ENCODE measurements around the gene PZP. TPM values are rescaled to one million over a fixed set of nuclear protein-coding genes. Genes with fewer than 3 reads are reported as not detected.
"Not testable (repeated sequence)": the region's sequence is repeated elsewhere in the genome, so short reads cannot be mapped to it uniquely, and the experiment has no call there.

The PZP gene
- total RNA-seq, 1 donor from 2014 or later = 0.36 TPM

GRCh38 chr12:9184276-9184675 lies 23.9 kb downstream of the PZP start:
- no peak for DNase-seq
- Histone ChIP-seq H3K4me1 (no peaks in the 10 kb centered on the region), H3K4me3 (no peak overlapping the region), H3K9me3 (replicated peaks) (no peaks in the 10 kb centered on the region), H3K27ac (replicated peaks) (no peak overlapping the region), H3K27me3 (ENCODE audit: low read depth) (no peaks in the 10 kb centered on the region), H3K36me3 (no peaks in the 10 kb centered on the region)
- intact Hi-C loops (cut with micrococcal nuclease) = no loop called here
- no peak for TF ChIP-seq CTCF (IDR thresholded peaks at IDR 0.05; ENCODE audit: borderline replicate concordance)

GRCh38 chr12:9180810-9181209 lies 27.4 kb downstream of the PZP start:
- Histone ChIP-seq H3K4me1 (no peaks in the 10 kb centered on the region), H3K9me3 (replicated peaks) (peaks cover 3% of the 10 kb centered on the region), H3K27me3 (ENCODE audit: low read depth) (no peaks in the 10 kb centered on the region), H3K27ac (replicated peaks) (no peak overlapping the region), H3K4me3 (no peak overlapping the region), H3K36me3 (no peaks in the 10 kb centered on the region)
- no peak for TF ChIP-seq CTCF (IDR thresholded peaks at IDR 0.05; ENCODE audit: borderline replicate concordance)
- intact Hi-C loops (cut with micrococcal nuclease) = no loop called here
- no peak for DNase-seq

- no peak overlapping the region for H3K4me3 ChIP-seq
- peaks cover 4% of the 10 kb centered on the region for H3K9me3 ChIP-seq (replicated peaks)
- intact Hi-C loops (cut with micrococcal nuclease) = no loop called here
- no peaks in the 10 kb centered on the region for H3K4me1 ChIP-seq
- no peaks in the 10 kb centered on the region for H3K27me3 ChIP-seq (ENCODE audit: low read depth)
- H3K27ac ChIP-seq (replicated peaks) = no peak overlapping the region
- H3K36me3 ChIP-seq = no peaks in the 10 kb centered on the region
- no peak for TF ChIP-seq CTCF (IDR thresholded peaks at IDR 0.05; ENCODE audit: borderline replicate concordance)
- no peak for DNase-seq
Observed at GRCh38 chr12:9179781-9180180, 28.4 kb downstream of the PZP start.

GRCh38 chr12:9169979-9170634 lies 38.1 kb downstream of the PZP start:
- H3K36me3 ChIP-seq = no peaks in the 10 kb centered on the region
- DNase-seq = peak; percentile 31
- no peaks in the 10 kb centered on the region for H3K9me3 ChIP-seq (replicated peaks)
- intact Hi-C loops (cut with micrococcal nuclease) = no loop called here
- peak overlapping the region; percentile 61 for H3K27ac ChIP-seq (replicated peaks)
- peak overlapping the region; percentile 27 for H3K4me3 ChIP-seq
- no peaks in the 10 kb centered on the region for H3K27me3 ChIP-seq (ENCODE audit: low read depth)
- H3K4me1 ChIP-seq = peaks cover 28% of the 10 kb centered on the region
- no peak for TF ChIP-seq CTCF (IDR thresholded peaks at IDR 0.05; ENCODE audit: borderline replicate concordance)

- intact Hi-C loops (cut with micrococcal nuclease); H3K4me3 ChIP-seq; H3K9me3 ChIP-seq (replicated peaks); H3K27me3 ChIP-seq (ENCODE audit: low read depth); H3K36me3 ChIP-seq; DNase-seq: not testable (repeated sequence)
- Histone ChIP-seq H3K27ac (replicated peaks) (peak overlapping the region; percentile 61), H3K4me1 (peaks cover 41% of the 10 kb centered on the region)
Observed at GRCh38 chr12:9167345-9167744, 40.9 kb downstream of the PZP start.

- H3K4me1 ChIP-seq = peaks cover 29% of the 10 kb centered on the region
- no peak for TF ChIP-seq CTCF (IDR thresholded peaks at IDR 0.05; ENCODE audit: borderline replicate concordance)
- no peaks in the 10 kb centered on the region for H3K27me3 ChIP-seq (ENCODE audit: low read depth)
- no peak overlapping the region for H3K4me3 ChIP-seq
- DNase-seq = no peak
- intact Hi-C loops (cut with micrococcal nuclease) = no loop called here
- H3K27ac ChIP-seq (replicated peaks) = peak overlapping the region; percentile 66
- no peaks in the 10 kb centered on the region for H3K9me3 ChIP-seq (replicated peaks)
- no peaks in the 10 kb centered on the region for H3K36me3 ChIP-seq
Observed at GRCh38 chr12:9163392-9163791, 44.8 kb downstream of the PZP start.
